ENCODE results near the gene TLE6. TPM values are rescaled to one million over a fixed set of nuclear protein-coding genes. Genes with fewer than 3 reads are reported as not detected.

TLE6 gene
- total and polyA plus RNA-seq, 9 donors: 0.41 to 1.2 (median 0.79) TPM

DNA sequence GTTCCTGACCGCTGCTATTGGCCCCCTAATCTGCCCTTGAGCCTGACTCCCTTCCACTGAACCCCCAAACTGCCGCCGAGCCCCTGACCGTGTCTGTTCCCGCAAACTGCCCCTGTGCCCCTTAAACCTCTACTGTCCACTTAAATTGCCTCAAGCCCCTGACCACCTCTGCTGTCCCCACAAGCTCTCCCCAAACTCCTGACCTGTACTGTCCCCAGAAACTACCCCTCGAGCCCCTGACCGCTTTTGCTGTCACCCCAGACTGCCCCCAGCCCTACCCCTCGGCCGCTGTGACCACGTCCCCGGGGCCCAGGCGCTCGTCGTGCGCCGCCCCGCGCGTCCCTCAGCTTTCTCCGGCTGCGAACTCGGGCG lies 33.0 kb upstream of the TLE6 start:
- H3K27ac ChIP-seq: peak overlapping the region; percentile 85 to 88
- no peaks in the 10 kb centered on the region for H3K9me3 ChIP-seq
- no peak for DNase-seq
- H3K4me1 ChIP-seq (ENCODE audit: insufficient read depth): peaks cover 7% of the 10 kb centered on the region
- H3K36me3 ChIP-seq: no peaks in the 10 kb centered on the region
- TF ChIP-seq, protein P1, sequence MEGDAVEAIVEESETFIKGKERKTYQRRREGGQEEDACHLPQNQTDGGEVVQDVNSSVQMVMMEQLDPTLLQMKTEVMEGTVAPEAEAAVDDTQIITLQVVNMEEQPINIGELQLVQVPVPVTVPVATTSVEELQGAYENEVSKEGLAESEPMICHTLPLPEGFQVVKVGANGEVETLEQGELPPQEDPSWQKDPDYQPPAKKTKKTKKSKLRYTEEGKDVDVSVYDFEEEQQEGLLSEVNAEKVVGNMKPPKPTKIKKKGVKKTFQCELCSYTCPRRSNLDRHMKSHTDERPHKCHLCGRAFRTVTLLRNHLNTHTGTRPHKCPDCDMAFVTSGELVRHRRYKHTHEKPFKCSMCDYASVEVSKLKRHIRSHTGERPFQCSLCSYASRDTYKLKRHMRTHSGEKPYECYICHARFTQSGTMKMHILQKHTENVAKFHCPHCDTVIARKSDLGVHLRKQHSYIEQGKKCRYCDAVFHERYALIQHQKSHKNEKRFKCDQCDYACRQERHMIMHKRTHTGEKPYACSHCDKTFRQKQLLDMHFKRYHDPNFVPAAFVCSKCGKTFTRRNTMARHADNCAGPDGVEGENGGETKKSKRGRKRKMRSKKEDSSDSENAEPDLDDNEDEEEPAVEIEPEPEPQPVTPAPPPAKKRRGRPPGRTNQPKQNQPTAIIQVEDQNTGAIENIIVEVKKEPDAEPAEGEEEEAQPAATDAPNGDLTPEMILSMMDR (IDR thresholded peaks at IDR 0.05): no peak
- TF ChIP-seq EP300 (IDR thresholded peaks at IDR 0.05): no peak
- no peak for TF ChIP-seq POLR2A (IDR thresholded peaks at IDR 0.05)
- 2 to 3% (median 2%) methylated on average over 23 of the region's 23 CpGs for WGBS, 3 donors
- no peaks in the 10 kb centered on the region for H3K27me3 ChIP-seq
- intact Hi-C loops (cut with DNase I): no loop called here
- H3K4me3 ChIP-seq: peak overlapping the region; percentile 57

DNA sequence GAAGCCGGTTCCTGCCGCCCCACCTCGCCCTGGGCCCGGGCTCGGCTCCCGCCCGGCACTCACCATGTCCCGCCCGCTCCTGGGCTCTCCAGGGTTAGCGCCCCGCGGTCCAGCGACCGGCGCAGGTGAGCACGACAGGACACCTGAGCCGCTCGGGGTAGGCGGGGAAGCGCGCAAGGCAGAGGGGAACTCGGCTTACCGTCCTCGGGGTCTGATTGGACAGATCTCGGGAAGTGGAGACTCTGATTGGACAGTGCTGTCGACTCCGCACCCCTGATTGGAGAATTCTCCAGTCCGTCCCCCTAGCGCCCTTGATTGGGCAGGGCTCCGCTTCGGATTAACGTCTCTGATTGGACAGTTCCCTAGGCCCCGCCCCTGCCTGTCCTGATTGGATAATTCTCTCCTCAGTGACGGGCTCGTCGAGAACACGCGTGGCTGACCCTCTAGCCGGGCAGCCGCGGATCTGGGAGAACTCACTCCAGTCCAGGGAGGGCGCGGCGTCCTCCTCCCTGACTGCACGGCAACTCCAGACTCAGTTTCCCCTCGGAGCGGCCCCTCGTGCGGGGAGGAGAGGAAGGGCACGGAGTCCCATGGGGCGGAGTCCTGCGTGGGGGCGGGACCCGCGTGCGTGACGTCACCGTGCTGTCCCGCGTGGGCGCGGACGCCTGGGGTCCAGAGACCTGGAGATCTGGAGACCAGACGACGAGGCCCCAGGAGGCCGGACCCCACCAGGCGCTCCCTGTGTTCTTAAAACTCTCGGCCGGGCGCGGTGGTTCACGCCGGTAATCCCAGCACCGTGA lies 32.4 kb upstream of the TLE6 start, which contains the start of gene ZNF77:
Gene ZNF77 (minus strand): TSS at position 197 of the 800 bp plus-strand sequence. CDS start 131 bp downstream, at position 66.
- peaks cover 9% of the 10 kb centered on the region for H3K4me1 ChIP-seq (ENCODE audit: insufficient read depth)
- H3K27ac ChIP-seq: peak within 1 kb of the TSS; percentile 85 to 88
- no peaks in the 10 kb centered on the region for H3K27me3 ChIP-seq
- TF ChIP-seq, protein P1 (IDR thresholded peaks at IDR 0.05): peak in 1 of 3 donors; percentile 56
- TF ChIP-seq EP300 (IDR thresholded peaks at IDR 0.05) (no peak), POLR2A (IDR thresholded peaks at IDR 0.05) (peak; percentile 83)
- intact Hi-C loops (cut with DNase I): no loop called here
- H3K9me3 ChIP-seq: no peaks in the 10 kb centered on the region
- WGBS, 3 donors: 0 to 1% (median 0%) methylated on average over 63 to 74 of the region's 74 CpGs
- DNase-seq: peak; percentile 99 to 100 (median 99)
- no peaks in the 10 kb centered on the region for H3K36me3 ChIP-seq
- H3K4me3 ChIP-seq: peak within 1 kb of the TSS; percentile 57

GRCh38 chr19:2945575-2946184 lies 31.7 kb upstream of the TLE6 start:
- H3K36me3 ChIP-seq: no peaks in the 10 kb centered on the region
- no peaks in the 10 kb centered on the region for H3K27me3 ChIP-seq
- no peaks in the 10 kb centered on the region for H3K9me3 ChIP-seq
- peaks cover 9% of the 10 kb centered on the region for H3K4me1 ChIP-seq (ENCODE audit: insufficient read depth)
- TF ChIP-seq POLR2A (IDR thresholded peaks at IDR 0.05) (no peak), EP300 (IDR thresholded peaks at IDR 0.05) (no peak)
- TF ChIP-seq, protein P1 (IDR thresholded peaks at IDR 0.05): no peak
- H3K27ac ChIP-seq: peak overlapping the region; percentile 85 to 88
- H3K4me3 ChIP-seq: peak overlapping the region; percentile 57
- DNase-seq: no peak
- intact Hi-C loops (cut with DNase I): no loop called here
- WGBS, 3 donors: 26 to 30% (median 27%) methylated on average over 17 of the region's 17 CpGs

DNA sequence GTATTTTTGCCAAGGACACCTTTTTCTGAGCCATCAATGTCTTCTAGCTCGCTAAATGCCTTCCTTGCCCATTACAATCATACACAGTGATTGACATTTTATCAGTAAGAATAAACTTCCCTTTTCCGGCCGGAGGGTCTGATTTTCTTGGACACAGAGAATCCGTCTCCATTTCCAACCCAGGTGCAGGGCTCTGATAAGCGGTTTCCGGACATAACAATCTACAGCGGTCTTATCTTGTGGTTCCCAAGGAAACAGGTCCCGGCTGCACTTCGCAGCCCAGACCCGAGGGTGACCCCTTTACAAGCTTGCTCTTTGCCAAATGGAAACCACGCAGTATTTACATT lies 27.5 kb upstream of the TLE6 start:
- DNase-seq: no peak
- H3K4me3 ChIP-seq: peak overlapping the region; percentile 91
- WGBS, 3 donors: 0 to 1% (median 1%) methylated on average over 11 of the region's 11 CpGs
- no peaks in the 10 kb centered on the region for H3K27me3 ChIP-seq
- no peaks in the 10 kb centered on the region for H3K9me3 ChIP-seq
- peak overlapping the region; percentile 83 to 94 for H3K27ac ChIP-seq
- intact Hi-C loops (cut with DNase I): loop anchor here (10.0 kb wide), 4 partner anchors 125 to 205 kb away; no protein-coding TSS in a partner anchor
- H3K36me3 ChIP-seq: no peaks in the 10 kb centered on the region
- peaks cover 3% of the 10 kb centered on the region for H3K4me1 ChIP-seq (ENCODE audit: insufficient read depth)
- TF ChIP-seq EP300 (IDR thresholded peaks at IDR 0.05): no peak
- TF ChIP-seq POLR2A (IDR thresholded peaks at IDR 0.05): no peak
- TF ChIP-seq, protein P1 (IDR thresholded peaks at IDR 0.05): no peak

All from ovary (tissue), 9 donors.